Prostate gland (tissue), 2 donors: ENCODE data around the gene RDH13.

Source experiments
- POLR2AphosphoS5 ChIP-seq: sonication (generic); formaldehyde crosslinking; IDR thresholded peaks from one replicate; pipeline ENCODE4 v1.6.1; 2017; ENCODE audit warnings: antibody characterized with exemption
- TF ChIP-seq, protein P1 (sequence below), 4 experiments: fragments of 200-600 bp in 2 of 4; fragments of 450-650 bp in 2 of 4; sonication (generic) in 2 of 4; IDR thresholded peaks; 1 replicate in 3 of 4; 2 replicates in 1 of 4; pipeline ENCODE4 v1.5.1; 2016 to 2019; ENCODE audit warnings: antibody characterized with exemption in 4 of 4, mild to moderate bottlenecking in 2 of 4, moderate library complexity in 2 of 4

DNA sequence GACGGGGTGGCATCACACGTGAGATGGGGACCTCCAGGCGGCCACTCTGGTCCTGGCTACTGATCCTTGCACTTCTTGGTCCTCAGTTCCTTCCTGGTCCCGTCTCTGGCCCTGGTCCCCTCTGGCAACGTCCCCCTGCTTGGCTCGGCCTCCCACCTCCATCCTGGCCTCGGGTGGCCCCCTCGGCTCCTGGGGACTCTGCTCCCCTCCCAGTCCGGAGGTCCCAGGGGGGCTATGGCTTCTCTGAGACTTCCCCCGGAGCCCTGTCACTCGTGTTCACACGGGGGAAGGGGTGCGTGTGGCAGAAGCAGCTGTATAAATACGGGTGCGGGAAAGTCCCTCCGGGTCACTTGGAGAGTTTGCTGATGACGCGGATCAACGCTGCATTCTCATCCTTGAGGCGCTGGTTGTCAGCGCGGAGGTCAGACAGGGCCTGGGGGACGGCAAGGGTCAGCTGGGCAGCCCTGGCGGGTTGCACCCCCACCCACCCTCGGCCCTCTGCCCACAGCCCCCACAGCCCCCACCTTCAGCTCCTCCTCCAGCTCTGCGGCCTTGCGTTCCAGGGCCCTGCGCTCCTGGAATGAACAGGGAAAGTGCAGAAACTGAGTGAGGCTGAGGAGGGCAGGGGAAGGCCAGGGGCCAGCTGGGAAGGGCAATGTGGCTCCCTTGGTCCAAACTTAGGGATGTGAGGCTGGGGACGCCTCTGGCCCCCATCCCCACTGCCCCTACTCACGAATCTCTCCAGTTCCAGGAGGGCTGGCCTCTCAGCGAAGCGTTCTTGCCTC lies 28.4 kb upstream of the RDH13 start:
- TF ChIP-seq, protein P1, sequence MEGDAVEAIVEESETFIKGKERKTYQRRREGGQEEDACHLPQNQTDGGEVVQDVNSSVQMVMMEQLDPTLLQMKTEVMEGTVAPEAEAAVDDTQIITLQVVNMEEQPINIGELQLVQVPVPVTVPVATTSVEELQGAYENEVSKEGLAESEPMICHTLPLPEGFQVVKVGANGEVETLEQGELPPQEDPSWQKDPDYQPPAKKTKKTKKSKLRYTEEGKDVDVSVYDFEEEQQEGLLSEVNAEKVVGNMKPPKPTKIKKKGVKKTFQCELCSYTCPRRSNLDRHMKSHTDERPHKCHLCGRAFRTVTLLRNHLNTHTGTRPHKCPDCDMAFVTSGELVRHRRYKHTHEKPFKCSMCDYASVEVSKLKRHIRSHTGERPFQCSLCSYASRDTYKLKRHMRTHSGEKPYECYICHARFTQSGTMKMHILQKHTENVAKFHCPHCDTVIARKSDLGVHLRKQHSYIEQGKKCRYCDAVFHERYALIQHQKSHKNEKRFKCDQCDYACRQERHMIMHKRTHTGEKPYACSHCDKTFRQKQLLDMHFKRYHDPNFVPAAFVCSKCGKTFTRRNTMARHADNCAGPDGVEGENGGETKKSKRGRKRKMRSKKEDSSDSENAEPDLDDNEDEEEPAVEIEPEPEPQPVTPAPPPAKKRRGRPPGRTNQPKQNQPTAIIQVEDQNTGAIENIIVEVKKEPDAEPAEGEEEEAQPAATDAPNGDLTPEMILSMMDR (IDR thresholded peaks at IDR 0.05): no peak
- TF ChIP-seq POLR2AphosphoS5: no peak
